ENCODE results near the gene GRSF1. TPM values are rescaled to one million over a fixed set of nuclear protein-coding genes. Genes with fewer than 3 reads are reported as not detected.

Gene GRSF1
- total and polyA plus RNA-seq, 10 of the 15 experiments (the other 5 are each of a cell fraction or from before 2014, with no cell fraction given) = 37.5 to 105 (median 68.4) TPM

- TF ChIP-seq BCLAF1 (IDR thresholded peaks at IDR 0.05) = 0 out of 2 replicates have a peak, but pooled peaks have one; percentile 26
- peak; percentile 53; the same call in 1 of the 2 replicates for TF ChIP-seq SIN3A (IDR thresholded peaks at IDR 0.05; ENCODE audit: low read depth, low read length)
- TF ChIP-seq MXI1 (IDR thresholded peaks at IDR 0.05; ENCODE audit: low read depth, low read length) = no peak; the same call in 1 of the 2 replicates
- peak; percentile 58; the same call in 1 of the 2 replicates for TF ChIP-seq MLLT1 (IDR thresholded peaks at IDR 0.05)
- no peak for TF ChIP-seq ELK1 (IDR thresholded peaks at IDR 0.05; ENCODE audit: low read depth, low read length)
- peak; percentile 40 to 44; a peak in 2 of 4 replicates for TF ChIP-seq IKZF2 (IDR thresholded peaks at IDR 0.05)
- TF ChIP-seq ZBTB11 (CRISPR knock-in tag; IDR thresholded peaks at IDR 0.05) = no peak
- TF ChIP-seq TARDBP (IDR thresholded peaks at IDR 0.05; ENCODE audit: borderline replicate concordance) = 0 out of 2 replicates have a peak, but pooled peaks have one; percentile 4
- TF ChIP-seq ZNF217 (IDR thresholded peaks at IDR 0.05) = peak; percentile 75; the same call in 1 of the 2 replicates
- TF ChIP-seq EZH2 (IDR thresholded peaks at IDR 0.05; ENCODE audit: borderline replicate concordance, control insufficient read depth, low read depth, low read length) = no peak
- TF ChIP-seq EED (IDR thresholded peaks at IDR 0.05; ENCODE audit: low read depth) = peak; percentile 45
- no peak for TF ChIP-seq MYC (IDR thresholded peaks at IDR 0.05; ENCODE audit: insufficient read depth, insufficient read length, insufficient replicate concordance, low read length, severe bottlenecking)
- TF ChIP-seq SP1 (IDR thresholded peaks at IDR 0.05; ENCODE audit: low read depth, low read length) = no peak
- peak; percentile 34 for TF ChIP-seq RELA (IDR thresholded peaks at IDR 0.05; ENCODE audit: borderline replicate concordance, partially characterized antibody)
- TF ChIP-seq REST (IDR thresholded peaks at IDR 0.05; ENCODE audit: low read depth, low read length) = no peak
Measured at GRCh38 chr4:70838666-70839588, 763 bp downstream of the GRSF1 start (continued).

All from GM12878 (cell line).